ENCODE results near the gene LTBP3. TPM values are rescaled to one million over a fixed set of nuclear protein-coding genes. Genes with fewer than 3 reads are reported as not detected.
"Not testable (repeated sequence)": the region's sequence is repeated elsewhere in the genome, so short reads cannot be mapped to it uniquely, and the experiment has no call there.

The LTBP3 gene
- polyA plus RNA-seq, 12 donors, result 95.8 to 250 (median 124) TPM; not detected in 1

GRCh38 chr11:65573391-65574079 lies 15.4 kb upstream of the LTBP3 start:
- DNase-seq, result no peak

GRCh38 chr11:65572356-65573051 lies 14.3 kb upstream of the LTBP3 start, which contains the start of gene FAM89B:
FAM89B (plus strand) TSS chr11:65572538; CDS start chr11:65572670, 132 bp downstream.
- peak; percentile 94 for DNase-seq

GRCh38 chr11:65571940-65572339 lies 13.8 kb upstream of the LTBP3 start:
- no peak for DNase-seq

- DNase-seq, result no peak
Measured at GRCh38 chr11:65571420-65571819, 13.3 kb upstream of the LTBP3 start.

- peak; percentile 97 for DNase-seq
Measured at GRCh38 chr11:65569973-65570918, 12.1 kb upstream of the LTBP3 start, which contains the start of gene ZNRD2. ZNRD2 (plus strand) TSS chr11:65570477; CDS start chr11:65570492, 15 bp downstream.

GRCh38 chr11:65569164-65569972 lies 11.2 kb upstream of the LTBP3 start:
- no peak for DNase-seq

- DNase-seq, result no peak
Measured at GRCh38 chr11:65565624-65566453, 7.7 kb upstream of the LTBP3 start.

GRCh38 chr11:65564879-65565559 lies 6.9 kb upstream of the LTBP3 start:
- DNase-seq, result not testable (repeated sequence)

GRCh38 chr11:65563601-65564000 lies 5.4 kb upstream of the LTBP3 start:
- DNase-seq, result no peak

GRCh38 chr11:65562788-65563187 lies 4.6 kb upstream of the LTBP3 start:
- no peak for DNase-seq

- no peak for DNase-seq
Measured at GRCh38 chr11:65562020-65562419, 3.9 kb upstream of the LTBP3 start.

- peak; percentile 70 for DNase-seq
Measured at GRCh38 chr11:65560555-65561418, 2.6 kb upstream of the LTBP3 start.

- no peak for DNase-seq
Measured at GRCh38 chr11:65559951-65560537, 1.9 kb upstream of the LTBP3 start.

- DNase-seq, result no peak
Measured at GRCh38 chr11:65559535-65559934, 1.4 kb upstream of the LTBP3 start.

GRCh38 chr11:65558930-65559509 lies 861 bp upstream of the LTBP3 start:
- DNase-seq, result no peak

- no peak for DNase-seq
Measured at GRCh38 chr11:65557280-65558001, 718 bp downstream of the LTBP3 start.

Measured in muscle of arm (tissue), 12 donors.